ENCODE results near the gene ADAM19.

The ADAM19 gene

DNA sequence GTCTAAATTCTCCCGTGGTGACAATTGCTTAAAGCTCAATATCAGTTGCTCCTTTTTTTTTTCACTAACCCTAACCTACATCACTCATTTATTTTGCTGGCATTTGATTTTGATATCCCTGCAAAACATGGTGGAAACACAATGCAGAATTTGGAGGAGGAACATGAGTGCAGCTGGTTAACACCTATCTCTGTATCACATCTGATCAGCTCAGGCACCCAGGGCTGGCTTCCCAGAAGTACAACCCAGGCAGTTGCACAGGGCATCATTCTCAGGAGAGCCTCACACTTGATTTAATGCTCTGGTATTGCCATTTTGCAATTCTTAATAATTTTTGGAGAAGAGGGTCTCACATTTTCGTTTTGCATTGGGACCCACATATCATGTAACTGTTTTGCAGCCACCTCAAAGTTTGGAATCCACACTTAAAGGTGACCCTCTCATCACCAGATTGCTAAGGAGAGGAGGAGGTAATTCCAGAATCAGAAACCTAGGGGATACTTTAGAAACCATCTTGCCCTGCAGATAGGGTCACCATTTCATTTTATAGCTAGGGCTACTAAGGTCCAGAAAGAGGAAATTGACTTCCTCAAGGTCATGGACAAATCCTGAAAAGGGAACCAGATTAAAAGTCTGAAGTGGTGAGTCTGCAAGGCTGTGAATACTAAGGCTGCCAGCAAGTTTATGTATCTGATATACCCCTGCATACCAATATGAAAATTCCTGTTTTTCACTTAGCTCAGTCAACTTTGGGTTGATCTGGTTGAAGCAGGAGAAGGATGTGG is 19.3 kb upstream of the ADAM19 start:
- TF ChIP-seq, protein P1, sequence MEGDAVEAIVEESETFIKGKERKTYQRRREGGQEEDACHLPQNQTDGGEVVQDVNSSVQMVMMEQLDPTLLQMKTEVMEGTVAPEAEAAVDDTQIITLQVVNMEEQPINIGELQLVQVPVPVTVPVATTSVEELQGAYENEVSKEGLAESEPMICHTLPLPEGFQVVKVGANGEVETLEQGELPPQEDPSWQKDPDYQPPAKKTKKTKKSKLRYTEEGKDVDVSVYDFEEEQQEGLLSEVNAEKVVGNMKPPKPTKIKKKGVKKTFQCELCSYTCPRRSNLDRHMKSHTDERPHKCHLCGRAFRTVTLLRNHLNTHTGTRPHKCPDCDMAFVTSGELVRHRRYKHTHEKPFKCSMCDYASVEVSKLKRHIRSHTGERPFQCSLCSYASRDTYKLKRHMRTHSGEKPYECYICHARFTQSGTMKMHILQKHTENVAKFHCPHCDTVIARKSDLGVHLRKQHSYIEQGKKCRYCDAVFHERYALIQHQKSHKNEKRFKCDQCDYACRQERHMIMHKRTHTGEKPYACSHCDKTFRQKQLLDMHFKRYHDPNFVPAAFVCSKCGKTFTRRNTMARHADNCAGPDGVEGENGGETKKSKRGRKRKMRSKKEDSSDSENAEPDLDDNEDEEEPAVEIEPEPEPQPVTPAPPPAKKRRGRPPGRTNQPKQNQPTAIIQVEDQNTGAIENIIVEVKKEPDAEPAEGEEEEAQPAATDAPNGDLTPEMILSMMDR (IDR thresholded peaks at IDR 0.05; ENCODE audit: low read depth, low read length) = no peak
- no peak overlapping the region for H3K4me3 ChIP-seq (ENCODE audit: low read depth, low read length)

DNA sequence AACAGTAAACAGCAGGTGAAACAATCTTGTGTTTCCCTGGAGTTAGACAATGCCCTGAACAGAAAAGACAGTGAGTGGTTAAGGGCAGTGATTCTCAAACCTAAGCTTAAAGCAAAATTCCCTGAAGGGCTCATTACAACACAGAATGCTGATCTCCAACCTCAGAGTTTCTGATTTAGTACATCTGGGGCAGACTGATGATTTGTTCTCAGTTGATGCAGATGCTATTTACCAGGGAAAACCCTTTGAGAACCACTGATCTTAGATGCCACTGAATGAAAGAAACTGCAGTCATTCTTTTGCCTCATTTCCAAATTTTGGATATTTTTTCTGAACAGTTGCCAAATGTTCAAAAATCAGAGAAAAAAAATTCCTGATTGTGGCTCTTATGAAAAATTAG is 18.7 kb upstream of the ADAM19 start:
- no peak overlapping the region for H3K4me3 ChIP-seq (ENCODE audit: low read depth, low read length)
- TF ChIP-seq, protein P1 (IDR thresholded peaks at IDR 0.05; ENCODE audit: low read depth, low read length) = no peak

DNA sequence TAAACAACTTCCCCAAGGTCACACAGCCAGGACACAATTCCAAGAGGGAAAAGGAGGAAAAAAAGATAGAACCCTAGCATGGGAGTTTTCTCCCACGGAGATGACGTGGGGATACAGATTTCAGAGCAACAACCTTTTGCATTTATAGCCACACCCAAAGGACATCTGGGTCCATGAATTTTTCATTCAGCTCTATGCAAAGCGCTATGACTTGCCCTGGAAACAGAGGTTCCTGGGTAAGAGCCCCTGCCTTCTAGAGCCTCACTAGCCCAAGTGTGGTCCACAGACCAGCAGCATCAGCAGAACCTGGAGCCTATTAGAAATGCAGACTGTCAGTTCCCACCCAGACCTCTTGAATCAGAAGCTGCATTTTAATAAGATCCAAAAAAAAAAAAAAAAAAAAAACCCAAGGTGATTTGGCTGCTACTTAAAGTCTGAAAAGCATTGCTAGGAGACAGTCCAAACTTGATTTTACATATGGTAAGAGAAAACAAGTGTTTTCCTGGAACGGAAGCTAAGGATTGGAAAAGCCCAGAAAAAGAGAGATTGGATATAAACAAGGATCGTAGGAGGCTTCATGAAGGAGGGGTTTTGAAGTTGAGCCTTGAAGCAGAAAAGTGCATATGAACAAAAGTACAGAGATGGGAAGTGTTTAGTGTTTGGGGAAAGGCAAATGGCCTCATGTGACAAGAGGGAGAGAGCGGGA is 17.6 kb upstream of the ADAM19 start:
- H3K4me3 ChIP-seq (ENCODE audit: low read depth, low read length) = no peak overlapping the region
- TF ChIP-seq, protein P1 (IDR thresholded peaks at IDR 0.05; ENCODE audit: low read depth, low read length) = no peak

DNA sequence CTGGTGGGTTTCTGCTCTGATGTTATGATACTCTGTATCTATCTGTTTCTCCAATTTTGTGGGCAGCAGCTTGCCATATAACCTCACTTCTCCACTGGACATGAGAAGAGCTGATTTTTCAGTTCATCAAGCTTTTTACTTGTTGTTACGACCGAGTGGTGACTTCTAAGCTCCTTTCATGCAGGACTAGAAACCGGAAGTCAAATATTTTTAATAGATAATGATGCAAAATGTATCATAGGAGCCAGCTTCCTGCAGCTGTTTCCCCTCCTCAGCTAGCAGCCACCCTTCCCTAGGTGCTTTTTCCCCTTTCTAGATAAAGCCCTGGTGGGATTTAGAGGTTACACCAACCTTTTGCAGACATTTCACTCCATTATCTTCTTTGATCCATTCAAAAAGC is 17.0 kb upstream of the ADAM19 start:
- TF ChIP-seq, protein P1 (IDR thresholded peaks at IDR 0.05; ENCODE audit: low read depth, low read length) = no peak
- no peak overlapping the region for H3K4me3 ChIP-seq (ENCODE audit: low read depth, low read length)

DNA sequence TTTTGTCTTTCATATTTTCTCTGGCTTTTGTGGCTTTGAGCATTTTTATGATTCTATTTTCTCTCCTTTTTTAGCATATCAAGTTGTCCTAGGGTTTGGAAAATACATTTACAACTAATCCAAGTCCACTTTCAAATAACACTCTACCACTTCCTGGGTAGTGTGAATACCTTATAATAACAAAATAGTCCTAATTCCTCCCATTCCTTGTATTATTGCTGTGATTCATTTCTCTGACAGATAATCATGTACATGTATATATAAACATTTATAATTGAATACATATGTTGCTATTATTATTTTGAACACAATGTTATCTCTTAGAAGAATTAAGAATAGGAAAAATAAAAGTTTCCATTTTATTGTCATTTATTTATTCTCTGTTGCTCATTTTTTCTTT is 14.9 kb upstream of the ADAM19 start:
- H3K4me3 ChIP-seq (ENCODE audit: low read depth, low read length) = no peak overlapping the region
- TF ChIP-seq, protein P1 (IDR thresholded peaks at IDR 0.05; ENCODE audit: low read depth, low read length) = no peak

DNA sequence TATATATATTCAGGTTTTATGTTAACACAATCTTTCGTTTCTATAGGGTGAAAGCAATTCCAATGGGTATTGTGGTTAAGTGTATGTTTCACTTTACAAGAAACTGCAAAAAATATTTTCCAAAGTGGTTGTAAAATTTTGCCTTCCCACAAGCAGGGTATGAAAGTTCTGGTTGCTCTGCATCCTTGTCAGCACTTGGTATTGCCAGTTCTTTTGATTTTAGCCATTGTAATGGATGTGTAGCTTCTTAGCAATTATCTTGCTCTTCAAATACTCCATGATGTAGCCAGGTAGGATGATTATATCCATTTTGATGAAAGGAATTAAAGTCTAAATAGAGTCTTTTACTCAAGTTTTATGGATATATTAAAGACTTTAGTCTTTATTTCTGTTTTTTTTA is 9.1 kb upstream of the ADAM19 start:
- TF ChIP-seq, protein P1 (IDR thresholded peaks at IDR 0.05; ENCODE audit: low read depth, low read length) = no peak
- H3K4me3 ChIP-seq (ENCODE audit: low read depth, low read length) = no peak overlapping the region
